Common myeloid progenitor, CD34-positive (primary cell): ENCODE results near the gene ECM1.

Experiments used
- CTCF ChIA-PET: fragments of 350-600 bp; sonication (Branson Sonifier 250); formaldehyde crosslinking; loops from one replicate; lab custom pipeline; 2021; ENCODE audit warnings: antibody characterized with exemption; lab: Charles Lee
- POLR2A ChIA-PET: fragments of 350-600 bp; sonication (Branson Sonifier 250); formaldehyde crosslinking; loops from one replicate; lab custom pipeline; 2021; ENCODE audit warnings: antibody characterized with exemption; lab: Charles Lee
- DNase-seq, 3 donors: peaks; one replicate each; pipeline versions ENCODE4 v3.0.0 to v3.0.0-alpha.2; 2013
- H3K27ac ChIP-seq, 2 experiments: 1 replicate in 1 of 2; 2 replicates in 1 of 2; pipeline ENCODE4 v1.7.0; 2013; ENCODE audit warnings: inconsistent platforms in 2 of 2, low read length in 2 of 2, mild to moderate bottlenecking in 2 of 2, low read depth in 1 of 2, moderate library complexity in 1 of 2; ENCODE audit not compliant: severe bottlenecking in 2 of 2, insufficient read depth in 1 of 2, poor library complexity in 1 of 2
- H3K27me3 ChIP-seq, 5 experiments: replicated peaks in 2 of 5; 1 replicate in 3 of 5; 2 replicates in 2 of 5; pipeline versions ENCODE4 v1.6.1 to v1.7.0; 2013; ENCODE audit warnings: low read length in 4 of 5, mild to moderate bottlenecking in 2 of 5, moderate library complexity in 2 of 5, inconsistent platforms in 1 of 5; ENCODE audit not compliant: insufficient read depth in 5 of 5, control insufficient read depth in 4 of 5
- H3K36me3 ChIP-seq, 4 experiments: 1 replicate in 2 of 4; 2 replicates in 2 of 4; pipeline versions ENCODE4 v1.6.1 to v1.7.0; 2013; ENCODE audit warnings: low read length in 3 of 4, control low read depth in 1 of 4, mild to moderate bottlenecking in 1 of 4; ENCODE audit not compliant: control insufficient read depth in 4 of 4, insufficient read depth in 4 of 4
- H3K4me1 ChIP-seq, 4 experiments: 1 replicate in 3 of 4; 2 replicates in 1 of 4; pipeline versions ENCODE4 v1.6.1 to v1.7.1; 2013; ENCODE audit warnings: low read length in 3 of 4, mild to moderate bottlenecking in 3 of 4, control low read depth in 1 of 4, inconsistent platforms in 1 of 4, moderate library complexity in 1 of 4; ENCODE audit not compliant: control insufficient read depth in 4 of 4, insufficient read depth in 4 of 4; ENCODE audit errors: control extremely low read depth in 1 of 4
- H3K4me3 ChIP-seq, 7 experiments: 1 replicate in 4 of 7; 2 replicates in 3 of 7; pipeline versions ENCODE4 v1.5.1 to v1.7.0; 2013; ENCODE audit warnings: mild to moderate bottlenecking in 7 of 7, low read length in 6 of 7, moderate library complexity in 6 of 7, inconsistent platforms in 2 of 7, low read depth in 2 of 7, control low read depth in 1 of 7; ENCODE audit not compliant: insufficient read depth in 4 of 7, control insufficient read depth in 1 of 7; ENCODE audit errors: extremely low read depth in 1 of 7
- H3K9me3 ChIP-seq, 5 experiments: 1 replicate in 4 of 5; 2 replicates in 1 of 5; pipeline versions ENCODE4 v1.6.1 to v1.7.1; 2013; ENCODE audit warnings: low read length in 4 of 5, mild to moderate bottlenecking in 2 of 5, inconsistent platforms in 1 of 5, low read depth in 1 of 5, moderate library complexity in 1 of 5; ENCODE audit not compliant: control insufficient read depth in 4 of 5, insufficient read depth in 2 of 5; ENCODE audit errors: control extremely low read depth in 1 of 5
- WGBS: methylation state at CpG from one replicate; pipeline ENCODE4 v1.1.5; 2013; ENCODE audit not compliant: insufficient coverage; 5-methylcytosine and 5-hydroxymethylcytosine counted together

The ECM1 gene

GRCh38 chr1:150560011-150560438 lies 52.1 kb downstream of the ECM1 start:
- Histone ChIP-seq H3K4me1 (peaks cover 18 to 73% (median 62%) of the 10 kb centered on the region in 4 experiments), H3K27ac (peak overlapping the region in 1 of 2 experiments; percentile 27), H3K9me3 (no peaks in the 10 kb centered on the region), H3K27me3 (no peaks in the 10 kb centered on the region), H3K4me3 (peak overlapping the region in 2 of 7 experiments; percentile 75 to 81), H3K36me3 (peaks cover 4 to 27% (median 17%) of the 10 kb centered on the region in 4 experiments)
- CTCF ChIA-PET = interaction anchor here (0.6 to 12.3 kb wide), 21 partner anchors 13 to 780 kb away, joined by 3 to 152 read pairs (median 5); partner anchors contain the start of genes ADAMTSL4, ECM1, ENSA and FALEC
- POLR2A ChIA-PET = interaction anchor here (0.6 to 5.1 kb wide), 5 partner anchors 13 to 94 kb away, joined by 3 to 77 read pairs (median 3); partner anchors contain the start of gene MCL1
- peak; percentile 62 to 76 (median 70) for DNase-seq
- 45% methylated on average over 6 of the region's 9 CpGs for WGBS

- WGBS = 7% methylated on average over 14 of the region's 17 CpGs
- Histone ChIP-seq H3K36me3 (peaks cover 2 to 22% (median 12%) of the 10 kb centered on the region in 4 experiments), H3K27me3 (no peaks in the 10 kb centered on the region), H3K4me1 (peaks cover 23 to 78% (median 68%) of the 10 kb centered on the region in 4 experiments), H3K27ac (peak overlapping the region; percentile 94 to 97), H3K9me3 (no peaks in the 10 kb centered on the region), H3K4me3 (peak overlapping the region; percentile 48 to 81 (median 75))
- DNase-seq = peak; percentile 84 to 89 (median 89)
- ChIA-PET CTCF (interaction anchor here (0.6 to 12.3 kb wide), 28 partner anchors 14 to 780 kb away, joined by 3 to 152 read pairs (median 4); partner anchors contain the start of genes ADAMTSL4, ECM1, ENSA and FALEC), POLR2A (interaction anchor here (0.6 to 5.1 kb wide), 7 partner anchors 8 to 73 kb away, joined by 3 to 77 read pairs (median 5); partner anchors contain the start of genes MCL1 and TARS2)
These were observed 52.8 kb downstream of the ECM1 start for GRCh38 chr1:150560576-150561253.

GRCh38 chr1:150561254-150561973 lies 53.5 kb downstream of the ECM1 start:
- peak overlapping the region; percentile 94 to 97 for H3K27ac ChIP-seq
- H3K36me3 ChIP-seq = peaks cover 0 to 15% (median 6%) of the 10 kb centered on the region in 4 experiments
- 0% methylated on average over 27 of the region's 32 CpGs for WGBS
- ChIA-PET CTCF (interaction anchor here (0.6 to 12.3 kb wide), 28 partner anchors 10 to 779 kb away, joined by 3 to 152 read pairs (median 5); partner anchors contain the start of genes ADAMTSL4, ENSA, FALEC and MCL1), POLR2A (interaction anchor here (0.6 to 5.1 kb wide), 10 partner anchors 9 to 74 kb away, joined by 3 to 77 read pairs (median 4); partner anchors contain the start of genes ENSA, FALEC, MCL1 and TARS2)
- H3K4me1 ChIP-seq = peaks cover 28 to 84% (median 74%) of the 10 kb centered on the region in 4 experiments
- no peaks in the 10 kb centered on the region for H3K9me3 ChIP-seq
- no peaks in the 10 kb centered on the region for H3K27me3 ChIP-seq
- H3K4me3 ChIP-seq = peak overlapping the region; percentile 48 to 81 (median 75)
- peak; percentile 63 to 80 (median 69) for DNase-seq

DNA sequence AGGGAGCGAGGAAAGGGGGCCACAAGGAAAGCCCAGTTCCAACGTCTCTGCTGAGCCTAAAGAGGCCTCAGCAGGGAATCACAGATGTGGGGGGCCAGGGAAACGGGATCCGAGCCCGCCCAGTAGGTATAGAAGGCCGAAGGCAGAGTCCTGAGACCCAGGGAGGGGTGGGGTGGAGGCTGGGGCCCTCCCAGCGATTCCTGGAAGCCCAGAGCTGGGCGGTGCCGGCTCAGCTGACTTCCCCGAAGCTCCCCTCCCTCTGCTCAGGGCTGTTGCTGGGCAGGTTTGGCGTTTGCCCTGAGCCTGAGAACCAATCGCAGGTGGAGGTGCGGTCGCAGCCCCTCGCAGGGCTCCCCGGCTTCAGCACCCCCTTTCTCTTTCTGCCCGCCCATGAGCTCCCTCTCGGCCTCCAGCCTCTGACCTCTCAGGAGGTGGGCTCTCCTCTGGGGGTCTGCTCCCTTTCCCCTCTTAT lies 54.1 kb downstream of the ECM1 start:
- peak; percentile 87 to 95 (median 92) for DNase-seq

DNA sequence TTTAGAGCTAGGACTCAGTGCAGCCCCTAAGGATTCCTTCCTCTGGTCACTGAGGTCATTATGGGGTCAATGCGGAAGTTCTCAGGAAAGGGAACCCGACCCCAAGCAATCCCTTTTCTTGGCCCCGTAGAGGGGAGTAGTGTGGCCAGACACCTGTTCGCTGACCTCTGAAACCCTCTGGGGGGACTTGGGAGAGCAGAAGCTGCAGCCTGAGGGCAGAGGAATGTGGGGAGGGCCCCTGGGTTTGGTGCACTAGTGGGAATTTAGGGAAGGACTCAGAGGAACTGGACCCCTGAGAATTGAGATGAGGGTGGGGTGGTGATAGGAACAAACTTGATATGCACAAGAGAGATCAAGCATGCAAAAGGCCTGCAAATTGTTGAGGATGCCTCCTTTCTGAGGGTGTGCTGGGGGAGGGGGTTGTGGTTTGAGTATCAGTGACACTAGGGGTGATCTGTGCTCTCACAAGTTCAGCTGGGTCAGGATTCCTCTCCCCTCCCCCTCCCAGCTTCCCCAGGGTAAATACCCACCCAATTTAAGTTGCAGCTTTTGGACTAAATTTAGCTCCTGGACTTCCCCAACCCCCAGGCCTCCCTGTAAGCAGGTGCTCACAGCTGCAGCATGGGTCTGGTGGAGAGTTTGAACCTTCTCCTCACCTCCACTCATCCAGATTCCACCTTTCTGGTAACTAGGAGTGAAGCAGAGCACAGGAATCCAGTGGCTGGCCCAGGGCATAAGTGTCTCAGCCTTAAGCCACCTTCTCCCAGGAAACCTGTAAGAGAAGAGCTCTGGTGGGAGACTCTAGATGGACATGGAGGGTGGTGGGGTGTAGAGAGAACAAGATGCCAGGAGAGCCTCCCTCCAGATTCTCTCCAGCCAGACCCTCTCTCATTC lies 54.8 kb downstream of the ECM1 start:
- POLR2A ChIA-PET = interaction anchor here (0.8 to 5.1 kb wide), 7 partner anchors 11 to 67 kb away, joined by 3 to 77 read pairs (median 6); partner anchors contain the start of genes ENSA, FALEC and MCL1
- 20% methylated on average over 2 of the region's 4 CpGs for WGBS
- H3K27ac ChIP-seq = peak overlapping the region; percentile 94 to 97
- H3K36me3 ChIP-seq = peaks cover 0 to 8% (median 4%) of the 10 kb centered on the region in 4 experiments
- peak overlapping the region in 6 of 7 experiments; percentile 34 to 81 (median 77) for H3K4me3 ChIP-seq
- no peaks in the 10 kb centered on the region for H3K9me3 ChIP-seq
- H3K4me1 ChIP-seq = peaks cover 35 to 97% (median 87%) of the 10 kb centered on the region in 4 experiments
- DNase-seq = peak in 2 of 3 donors; percentile 67 to 73
- CTCF ChIA-PET = interaction anchor here (1.0 to 12.3 kb wide), 8 partner anchors 12 to 74 kb away, joined by 3 to 152 read pairs (median 5); partner anchors contain the start of gene MCL1
- no peaks in the 10 kb centered on the region for H3K27me3 ChIP-seq

More for the DNA sequence above, 54.1 kb downstream of the ECM1 start:
- H3K36me3 ChIP-seq = peaks cover 0 to 15% (median 6%) of the 10 kb centered on the region in 4 experiments
- no peaks in the 10 kb centered on the region for H3K9me3 ChIP-seq
- peaks cover 34 to 90% (median 80%) of the 10 kb centered on the region in 4 experiments for H3K4me1 ChIP-seq
- CTCF ChIA-PET = interaction anchor here (1.0 to 12.3 kb wide), 8 partner anchors 11 to 73 kb away, joined by 3 to 152 read pairs (median 5); partner anchors contain the start of gene MCL1
- peak overlapping the region; percentile 94 to 97 for H3K27ac ChIP-seq
- no peaks in the 10 kb centered on the region for H3K27me3 ChIP-seq
- peak overlapping the region; percentile 48 to 81 (median 75) for H3K4me3 ChIP-seq
- POLR2A ChIA-PET = interaction anchor here (0.8 to 5.1 kb wide), 7 partner anchors 11 to 67 kb away, joined by 3 to 77 read pairs (median 6); partner anchors contain the start of genes ENSA, FALEC and MCL1
- WGBS = 0% methylated on average over 16 of the region's 18 CpGs
